Stimulated activated memory B cell treated with anti-CD40 and anti-IgM and Interleukin-4, amounts not matched to agents 10 μg/mL and 1 μg/mL and 100 μg/mL, for 72 hours (primary cell): Measurements from ENCODE around the gene MTMR10.

Experiments used
- ATAC-seq: fragments of 150-1000 bp; cut with Tn5 transposase; 2 replicates; pipeline ENCODE4 v1.10.0; 2021
- H3K27ac Mint-ChIP-seq: one replicate; pipeline ENCODE4 v1.8.0; 2022; ENCODE audit warnings: mild to moderate bottlenecking, mixed read lengths
- H3K27me3 Mint-ChIP-seq: one replicate; pipeline ENCODE4 v1.8.0; 2022; ENCODE audit warnings: mixed read lengths
- H3K36me3 Mint-ChIP-seq: one replicate; pipeline ENCODE4 v1.8.0; 2022; ENCODE audit warnings: mixed read lengths
- H3K4me1 Mint-ChIP-seq: one replicate; pipeline ENCODE4 v1.8.0; 2022; ENCODE audit warnings: mixed read lengths
- H3K4me3 Mint-ChIP-seq: one replicate; pipeline ENCODE4 v1.8.0; 2022; ENCODE audit warnings: mild to moderate bottlenecking, moderate library complexity, mixed read lengths
- H3K9me3 Mint-ChIP-seq: one replicate; pipeline ENCODE4 v1.8.0; 2022; ENCODE audit warnings: mixed read lengths

Gene MTMR10, protein sequence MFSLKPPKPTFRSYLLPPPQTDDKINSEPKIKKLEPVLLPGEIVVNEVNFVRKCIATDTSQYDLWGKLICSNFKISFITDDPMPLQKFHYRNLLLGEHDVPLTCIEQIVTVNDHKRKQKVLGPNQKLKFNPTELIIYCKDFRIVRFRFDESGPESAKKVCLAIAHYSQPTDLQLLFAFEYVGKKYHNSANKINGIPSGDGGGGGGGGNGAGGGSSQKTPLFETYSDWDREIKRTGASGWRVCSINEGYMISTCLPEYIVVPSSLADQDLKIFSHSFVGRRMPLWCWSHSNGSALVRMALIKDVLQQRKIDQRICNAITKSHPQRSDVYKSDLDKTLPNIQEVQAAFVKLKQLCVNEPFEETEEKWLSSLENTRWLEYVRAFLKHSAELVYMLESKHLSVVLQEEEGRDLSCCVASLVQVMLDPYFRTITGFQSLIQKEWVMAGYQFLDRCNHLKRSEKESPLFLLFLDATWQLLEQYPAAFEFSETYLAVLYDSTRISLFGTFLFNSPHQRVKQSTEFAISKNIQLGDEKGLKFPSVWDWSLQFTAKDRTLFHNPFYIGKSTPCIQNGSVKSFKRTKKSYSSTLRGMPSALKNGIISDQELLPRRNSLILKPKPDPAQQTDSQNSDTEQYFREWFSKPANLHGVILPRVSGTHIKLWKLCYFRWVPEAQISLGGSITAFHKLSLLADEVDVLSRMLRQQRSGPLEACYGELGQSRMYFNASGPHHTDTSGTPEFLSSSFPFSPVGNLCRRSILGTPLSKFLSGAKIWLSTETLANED

GRCh38 chr15:30991255-30992235, at the start of gene MTMR10:
MTMR10 (minus strand) TSS chr15:30991628; CDS start chr15:30991506, 122 bp downstream.
- H3K36me3 Mint-ChIP-seq = peaks cover 10% of the 10 kb centered on the region
- peak; percentile 96 for ATAC-seq

DNA sequence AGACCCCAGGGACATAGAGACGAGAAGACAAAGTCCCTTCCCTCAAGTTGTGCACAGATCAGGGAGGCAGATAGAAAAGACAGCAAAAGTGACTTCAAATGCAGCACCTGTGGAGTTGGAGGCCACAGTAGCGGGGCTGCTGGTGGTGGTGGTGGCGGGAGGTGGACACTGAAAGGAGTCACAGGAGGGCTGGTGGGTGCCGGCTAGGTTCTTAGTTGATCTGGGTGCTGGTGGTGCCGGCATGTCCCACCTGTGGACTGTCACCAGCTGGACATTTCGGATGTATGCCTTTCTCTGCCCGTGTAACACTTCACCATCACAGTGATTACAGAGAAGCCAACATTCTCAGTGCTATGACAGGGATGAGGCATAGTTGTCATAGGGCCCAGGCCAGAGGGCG, 49.2 kb upstream of the MTMR10 start:
- Mint-ChIP-seq H3K27ac (no peak overlapping the region), H3K4me1 (peaks cover 22% of the 10 kb centered on the region), H3K4me3 (no peak overlapping the region), H3K36me3 (no peaks in the 10 kb centered on the region), H3K27me3 (no peaks in the 10 kb centered on the region), H3K9me3 (no peaks in the 10 kb centered on the region)
- ATAC-seq = no peak

More at GRCh38 chr15:30991255-30992235, at the start of gene MTMR10:
- peak within 1 kb of the TSS; percentile 95 for H3K27ac Mint-ChIP-seq
- peak within 1 kb of the TSS; percentile 99 for H3K4me3 Mint-ChIP-seq
- no peaks in the 10 kb centered on the region for H3K27me3 Mint-ChIP-seq
- H3K9me3 Mint-ChIP-seq = no peaks in the 10 kb centered on the region
- H3K4me1 Mint-ChIP-seq = peaks cover 37% of the 10 kb centered on the region

DNA sequence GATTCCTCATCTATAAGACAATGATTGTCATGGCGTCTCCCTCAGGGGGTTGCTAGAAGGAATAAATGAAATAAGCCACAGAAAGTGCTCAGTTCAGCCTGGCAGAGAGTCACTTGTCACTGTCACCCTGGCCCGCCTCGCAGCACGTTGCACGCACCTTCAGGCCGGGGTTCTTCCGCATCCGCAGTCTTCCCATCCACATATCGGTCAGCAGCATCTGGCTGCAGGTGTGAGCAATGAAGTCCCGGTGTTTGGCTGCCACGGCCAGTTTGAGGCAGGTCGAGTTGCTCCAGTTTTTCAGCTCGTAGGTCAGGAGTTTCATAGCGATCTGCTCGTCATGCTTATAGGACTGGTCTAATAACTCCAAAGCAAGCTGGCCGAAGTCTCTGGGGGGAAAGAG, 48.5 kb upstream of the MTMR10 start:
- no peaks in the 10 kb centered on the region for H3K27me3 Mint-ChIP-seq
- H3K27ac Mint-ChIP-seq = no peak overlapping the region
- no peak overlapping the region for H3K4me3 Mint-ChIP-seq
- no peaks in the 10 kb centered on the region for H3K9me3 Mint-ChIP-seq
- no peaks in the 10 kb centered on the region for H3K36me3 Mint-ChIP-seq
- ATAC-seq = no peak
- H3K4me1 Mint-ChIP-seq = peaks cover 22% of the 10 kb centered on the region

DNA sequence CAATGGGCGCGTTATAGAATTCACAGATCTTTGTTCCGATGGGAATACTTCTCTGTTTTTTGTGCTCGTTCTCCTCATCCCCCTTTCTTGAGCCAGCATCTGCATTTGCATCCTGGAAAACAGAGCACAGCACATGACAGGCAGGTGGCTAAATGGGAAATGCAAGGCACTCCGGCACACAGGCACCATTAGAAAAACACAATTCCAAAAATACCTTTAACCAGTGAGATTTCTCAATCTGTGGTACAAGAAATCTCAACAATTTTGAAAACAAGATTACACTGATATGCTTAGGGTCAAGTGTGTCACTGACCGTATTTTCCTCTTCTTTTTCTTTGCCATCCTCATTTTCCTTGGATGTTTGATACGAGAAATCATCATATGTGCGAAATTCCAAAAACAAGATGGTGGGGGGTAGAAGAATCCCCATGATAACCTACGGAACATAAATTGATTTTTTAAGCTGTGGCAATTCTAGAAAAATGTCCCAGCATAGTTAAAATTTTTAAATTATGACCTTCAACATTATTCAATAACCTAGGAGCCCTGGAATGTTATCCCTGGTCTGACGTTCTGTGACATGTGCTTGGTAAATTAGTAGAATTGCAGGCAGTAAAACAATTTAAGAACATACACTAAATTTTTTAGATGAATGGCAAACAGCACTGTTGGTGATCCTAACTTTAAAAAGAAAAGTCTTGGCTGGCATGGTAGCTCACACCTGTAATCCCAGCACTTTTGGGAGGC, 46.5 kb upstream of the MTMR10 start:
- peaks cover 33% of the 10 kb centered on the region for H3K4me1 Mint-ChIP-seq
- H3K9me3 Mint-ChIP-seq = no peaks in the 10 kb centered on the region
- H3K27me3 Mint-ChIP-seq = no peaks in the 10 kb centered on the region
- no peak for ATAC-seq
- no peak overlapping the region for H3K4me3 Mint-ChIP-seq
- H3K36me3 Mint-ChIP-seq = no peaks in the 10 kb centered on the region
- H3K27ac Mint-ChIP-seq = no peak overlapping the region

- Mint-ChIP-seq H3K4me1 (peaks cover 32% of the 10 kb centered on the region), H3K9me3 (no peaks in the 10 kb centered on the region), H3K4me3 (no peak overlapping the region), H3K36me3 (no peaks in the 10 kb centered on the region), H3K27ac (no peak overlapping the region), H3K27me3 (no peaks in the 10 kb centered on the region)
- ATAC-seq = no peak
These were observed 45.4 kb upstream of the MTMR10 start for GRCh38 chr15:31036783-31037182.

DNA sequence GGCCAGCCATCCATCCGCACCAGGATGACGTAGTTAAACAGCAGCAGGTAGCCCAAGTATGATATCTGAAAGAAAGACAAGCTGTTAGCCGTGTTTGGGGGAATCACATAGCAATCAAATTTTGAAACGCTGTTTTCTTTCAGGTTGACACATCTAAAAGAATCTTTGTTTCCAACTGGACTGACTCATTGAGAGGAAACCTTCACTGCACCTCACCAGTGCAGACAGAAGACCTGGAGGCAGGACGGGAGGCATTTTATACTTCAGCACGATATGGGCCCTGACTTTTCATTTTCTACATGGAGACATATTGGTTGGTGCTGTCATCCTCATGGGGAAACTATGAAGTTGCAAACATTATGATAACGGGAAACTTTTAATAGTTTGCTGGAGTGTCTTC, 44.2 kb upstream of the MTMR10 start:
- no peak overlapping the region for H3K4me3 Mint-ChIP-seq

DNA sequence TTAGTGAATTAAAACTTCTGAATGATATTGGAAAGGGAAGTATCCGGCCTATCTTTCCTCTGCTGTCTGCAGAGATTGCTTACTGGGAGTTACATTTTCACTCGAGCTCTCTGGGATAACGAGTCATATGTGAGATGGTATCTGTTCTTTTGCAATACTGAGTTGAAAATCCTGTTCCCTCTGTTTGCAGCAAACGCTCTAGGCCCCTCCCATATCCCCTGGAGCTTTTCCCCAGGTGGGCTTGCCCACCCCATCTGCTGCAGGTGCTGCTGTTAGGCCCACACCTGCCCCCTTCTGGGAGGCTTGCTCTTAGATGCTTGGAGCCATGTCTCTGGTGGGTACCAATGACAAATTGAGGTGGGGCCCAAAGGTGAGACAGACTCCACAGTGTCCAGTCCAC, 42.7 kb upstream of the MTMR10 start:
- no peak for ATAC-seq
- Mint-ChIP-seq H3K27ac (peak overlapping the region; percentile 22), H3K4me3 (no peak overlapping the region), H3K36me3 (no peaks in the 10 kb centered on the region), H3K4me1 (peaks cover 39% of the 10 kb centered on the region), H3K9me3 (no peaks in the 10 kb centered on the region), H3K27me3 (no peaks in the 10 kb centered on the region)

More for the DNA sequence above, 44.2 kb upstream of the MTMR10 start:
- H3K36me3 Mint-ChIP-seq = no peaks in the 10 kb centered on the region
- ATAC-seq = no peak
- H3K9me3 Mint-ChIP-seq = no peaks in the 10 kb centered on the region
- H3K27ac Mint-ChIP-seq = no peak overlapping the region
- peaks cover 39% of the 10 kb centered on the region for H3K4me1 Mint-ChIP-seq
- H3K27me3 Mint-ChIP-seq = no peaks in the 10 kb centered on the region

DNA sequence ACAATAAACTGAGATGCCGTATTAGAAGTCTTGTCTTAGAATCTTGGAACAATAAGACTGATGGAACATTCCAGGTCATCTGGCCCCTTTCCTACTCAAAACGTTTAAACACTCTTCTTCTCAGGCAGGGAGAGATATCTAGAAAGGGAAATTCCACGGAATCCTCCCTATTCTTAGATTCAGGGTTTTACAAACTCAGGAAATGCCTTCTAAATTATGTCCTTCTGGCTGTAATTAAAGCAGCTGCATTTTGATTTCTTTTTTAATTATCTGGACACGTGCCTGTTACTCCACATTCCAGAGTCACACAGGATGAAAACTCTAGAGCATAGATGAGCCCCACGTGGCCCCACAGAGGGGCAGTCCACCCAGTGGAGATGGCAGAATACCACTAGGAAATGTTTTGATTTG, 41.5 kb upstream of the MTMR10 start:
- H3K27ac Mint-ChIP-seq = no peak overlapping the region
- no peaks in the 10 kb centered on the region for H3K36me3 Mint-ChIP-seq
- H3K9me3 Mint-ChIP-seq = no peaks in the 10 kb centered on the region
- no peak overlapping the region for H3K4me3 Mint-ChIP-seq
- ATAC-seq = no peak
- H3K4me1 Mint-ChIP-seq = peaks cover 39% of the 10 kb centered on the region
- H3K27me3 Mint-ChIP-seq = no peaks in the 10 kb centered on the region

- Mint-ChIP-seq H3K27ac (peak overlapping the region; percentile 2), H3K4me1 (peaks cover 34% of the 10 kb centered on the region), H3K27me3 (no peaks in the 10 kb centered on the region), H3K9me3 (no peaks in the 10 kb centered on the region), H3K36me3 (no peaks in the 10 kb centered on the region), H3K4me3 (no peak overlapping the region)
- ATAC-seq = peak; percentile 63
These were observed 40.1 kb upstream of the MTMR10 start for GRCh38 chr15:31031471-31032067.

GRCh38 chr15:31027910-31028578, 36.6 kb upstream of the MTMR10 start:
- no peak overlapping the region for H3K4me3 Mint-ChIP-seq
- no peaks in the 10 kb centered on the region for H3K27me3 Mint-ChIP-seq
- H3K36me3 Mint-ChIP-seq = no peaks in the 10 kb centered on the region
- no peak for ATAC-seq
- H3K4me1 Mint-ChIP-seq = peaks cover 22% of the 10 kb centered on the region
- H3K27ac Mint-ChIP-seq = no peak overlapping the region
- no peaks in the 10 kb centered on the region for H3K9me3 Mint-ChIP-seq

GRCh38 chr15:31025996-31026395, 34.6 kb upstream of the MTMR10 start:
- Mint-ChIP-seq H3K36me3 (no peaks in the 10 kb centered on the region), H3K9me3 (no peaks in the 10 kb centered on the region), H3K27ac (no peak overlapping the region), H3K27me3 (no peaks in the 10 kb centered on the region), H3K4me1 (peaks cover 15% of the 10 kb centered on the region), H3K4me3 (no peak overlapping the region)
- no peak for ATAC-seq

- no peak overlapping the region for H3K27ac Mint-ChIP-seq
- H3K36me3 Mint-ChIP-seq = no peaks in the 10 kb centered on the region
- no peak for ATAC-seq
- H3K4me3 Mint-ChIP-seq = no peak overlapping the region
- peaks cover 25% of the 10 kb centered on the region for H3K4me1 Mint-ChIP-seq
- H3K9me3 Mint-ChIP-seq = no peaks in the 10 kb centered on the region
- H3K27me3 Mint-ChIP-seq = no peaks in the 10 kb centered on the region
These were observed 33.6 kb upstream of the MTMR10 start for GRCh38 chr15:31024979-31025378.

DNA sequence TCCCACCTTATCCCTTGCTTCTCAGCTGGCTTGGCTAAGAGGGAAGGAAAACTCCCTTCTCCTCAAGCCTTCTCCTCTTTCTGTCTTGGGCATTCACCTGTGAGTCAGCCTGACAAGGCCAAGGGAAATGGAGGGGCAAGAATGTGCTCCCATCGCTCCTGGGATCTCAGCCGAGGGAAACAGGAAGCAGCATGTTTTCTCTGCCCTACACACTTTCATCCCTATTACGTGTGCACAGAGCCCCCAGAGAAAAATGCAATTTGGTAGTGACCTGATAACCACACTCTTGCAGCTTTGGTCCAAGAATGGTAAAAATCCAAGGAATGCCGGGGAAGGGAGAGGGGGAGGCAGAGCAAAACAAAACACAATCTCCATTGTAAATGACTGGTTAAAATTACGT, 32.9 kb upstream of the MTMR10 start:
- Mint-ChIP-seq H3K27ac (no peak overlapping the region), H3K27me3 (no peaks in the 10 kb centered on the region), H3K4me1 (peaks cover 25% of the 10 kb centered on the region), H3K9me3 (no peaks in the 10 kb centered on the region), H3K36me3 (no peaks in the 10 kb centered on the region), H3K4me3 (no peak overlapping the region)
- no peak for ATAC-seq

GRCh38 chr15:31023841-31024240, 32.4 kb upstream of the MTMR10 start:
- Mint-ChIP-seq H3K4me3 (no peak overlapping the region), H3K27me3 (no peaks in the 10 kb centered on the region), H3K9me3 (no peaks in the 10 kb centered on the region), H3K4me1 (peaks cover 25% of the 10 kb centered on the region), H3K27ac (no peak overlapping the region), H3K36me3 (no peaks in the 10 kb centered on the region)
- no peak for ATAC-seq
